Fibroblast of lung (primary cell): ENCODE data around the gene PSMD11.

Experiments
- EZH2 ChIP-seq: IDR thresholded peaks from 2 replicates; pipeline ENCODE4 v1.5.1; 2012; ENCODE audit warnings: low read length, control low read depth, mild to moderate bottlenecking; ENCODE audit errors: missing control alignments
- TF ChIP-seq, protein P1 (sequence below), 2 donors: IDR thresholded peaks in 1 of 2; conservative IDR thresholded peaks in 1 of 2; 1 replicate in 1 of 2; 2 replicates in 1 of 2; pipeline ENCODE4 v1.5.1; 2011 to 2012; ENCODE audit warnings: low read length in 2 of 2, control low read depth in 1 of 2, inconsistent platforms in 1 of 2, low read depth in 1 of 2, mild to moderate bottlenecking in 1 of 2

DNA sequence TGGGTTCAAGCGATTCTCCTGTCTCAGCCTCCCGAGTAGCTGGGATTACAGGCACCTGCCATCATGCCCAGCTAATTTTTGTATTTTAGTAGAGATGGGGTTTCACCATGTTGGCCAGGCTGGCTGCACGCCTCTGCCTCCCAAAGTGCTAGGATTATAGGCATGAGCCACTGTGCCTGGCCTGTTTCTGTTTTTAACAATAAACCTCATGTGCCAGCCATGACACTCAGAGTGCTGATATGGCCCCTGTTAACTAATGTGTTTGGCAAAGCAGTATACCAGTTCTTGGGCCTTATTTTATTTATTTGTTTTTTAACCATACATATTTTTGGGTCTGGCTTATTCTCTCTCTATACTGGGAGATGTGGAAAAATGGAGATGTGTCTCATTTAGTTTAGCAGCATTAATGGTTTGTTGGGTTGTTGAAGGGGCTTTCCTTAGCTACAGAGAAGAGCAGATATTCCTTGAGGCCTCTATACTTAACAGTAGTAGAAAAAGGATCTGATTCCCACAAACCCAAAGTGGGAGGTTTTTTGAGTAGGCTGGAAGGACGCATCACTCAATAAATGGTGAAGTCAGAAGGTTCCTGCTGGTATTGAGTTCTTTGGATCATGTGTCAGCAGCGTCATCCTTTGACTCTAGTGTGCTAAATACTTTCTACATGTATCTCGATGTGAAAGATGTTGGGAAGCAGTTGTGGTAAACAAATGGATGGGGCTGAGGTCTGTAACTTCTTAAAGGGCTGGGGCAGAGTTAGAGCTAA lies 26.3 kb downstream of the PSMD11 start:
- TF ChIP-seq, protein P1, sequence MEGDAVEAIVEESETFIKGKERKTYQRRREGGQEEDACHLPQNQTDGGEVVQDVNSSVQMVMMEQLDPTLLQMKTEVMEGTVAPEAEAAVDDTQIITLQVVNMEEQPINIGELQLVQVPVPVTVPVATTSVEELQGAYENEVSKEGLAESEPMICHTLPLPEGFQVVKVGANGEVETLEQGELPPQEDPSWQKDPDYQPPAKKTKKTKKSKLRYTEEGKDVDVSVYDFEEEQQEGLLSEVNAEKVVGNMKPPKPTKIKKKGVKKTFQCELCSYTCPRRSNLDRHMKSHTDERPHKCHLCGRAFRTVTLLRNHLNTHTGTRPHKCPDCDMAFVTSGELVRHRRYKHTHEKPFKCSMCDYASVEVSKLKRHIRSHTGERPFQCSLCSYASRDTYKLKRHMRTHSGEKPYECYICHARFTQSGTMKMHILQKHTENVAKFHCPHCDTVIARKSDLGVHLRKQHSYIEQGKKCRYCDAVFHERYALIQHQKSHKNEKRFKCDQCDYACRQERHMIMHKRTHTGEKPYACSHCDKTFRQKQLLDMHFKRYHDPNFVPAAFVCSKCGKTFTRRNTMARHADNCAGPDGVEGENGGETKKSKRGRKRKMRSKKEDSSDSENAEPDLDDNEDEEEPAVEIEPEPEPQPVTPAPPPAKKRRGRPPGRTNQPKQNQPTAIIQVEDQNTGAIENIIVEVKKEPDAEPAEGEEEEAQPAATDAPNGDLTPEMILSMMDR (conservative IDR thresholded peaks at IDR 0.05 in 1 of 2, IDR thresholded peaks at IDR 0.05 in 1 of 2; ENCODE audit: low read depth in 1 of 2, low read length in 2 of 2): no peak
- TF ChIP-seq EZH2: no peak
